Measurements from ENCODE around the gene GRWD1. TPM values are rescaled to one million over a fixed set of nuclear protein-coding genes. Genes with fewer than 3 reads are reported as not detected.

The GRWD1 gene
- total RNA-seq, 2 experiments from 2014 or later, result 46.4 to 50.4 TPM

Other genes starting within 250 kb of the GRWD1 start
- 100 to 1,000 TPM; 180 to 185 TPM for gene CARD8, start 190.1 kb upstream of the GRWD1 start, total RNA-seq
- under 1 TPM; 0.44 to 0.45 TPM for gene ZNF114, start 175.9 kb upstream of the GRWD1 start, total RNA-seq
- 100 to 1,000 TPM; 300 to 320 TPM for gene EMP3, start 120.4 kb upstream of the GRWD1 start, total RNA-seq
- 10 to 100 TPM; 17.1 to 19.4 TPM for gene TMEM143, start 82.0 kb upstream of the GRWD1 start, total RNA-seq
- gene SYNGR4, start 81.6 kb upstream of the GRWD1 start, total RNA-seq, result not detected
- 10 to 100 TPM; 70.3 to 71.3 TPM for gene KDELR1, start 54.4 kb upstream of the GRWD1 start, total RNA-seq
- under 1 TPM; 0.05 to 0.08 TPM for gene GRIN2D, start 52.3 kb upstream of the GRWD1 start, total RNA-seq
- gene KCNJ14, start 9.6 kb downstream of the GRWD1 start, total RNA-seq, result 1 to 10 TPM; 1.4 to 1.5 TPM
- 10 to 100 TPM; 48.3 to 50.3 TPM for gene CYTH2, start 23.4 kb downstream of the GRWD1 start, total RNA-seq
- gene LMTK3, start 65.9 kb downstream of the GRWD1 start, total RNA-seq, result 1 to 10 TPM; 2.8 to 3.7 TPM
- gene SULT2B1, start 106.2 kb downstream of the GRWD1 start, total RNA-seq, result not detected
- gene SPACA4, start 160.8 kb downstream of the GRWD1 start, total RNA-seq, result not detected
- 1 to 10 TPM; 1.7 to 2.3 TPM for gene FAM83E, start 169.1 kb downstream of the GRWD1 start, total RNA-seq
- gene RPL18, start 173.2 kb downstream of the GRWD1 start, total RNA-seq, result 1,000 to 10,000 TPM; 1,371 to 1,433 TPM
- 10 to 100 TPM; 33.0 to 33.1 TPM for gene SPHK2, start 173.5 kb downstream of the GRWD1 start, total RNA-seq
- 10 to 100 TPM; 17.3 to 18.3 TPM for gene DBP, start 191.4 kb downstream of the GRWD1 start, total RNA-seq
- 1 to 10 TPM; 5.2 to 6.3 TPM for gene CA11, start 200.2 kb downstream of the GRWD1 start, total RNA-seq
- gene NTN5, start 227.0 kb downstream of the GRWD1 start, total RNA-seq, result under 1 TPM; 0.55 to 0.78 TPM
- not detected for gene FUT2, start 250.0 kb downstream of the GRWD1 start, total RNA-seq

All from activated CD8-positive, alpha-beta T cell treated with anti-CD3 and anti-CD28 coated beads, Interleukin-2, amount 10 ng/mL, durations not matched to agents 7 days and 5 days (primary cell).